Fibroblast of pulmonary artery (primary cell): Measurements from ENCODE around the gene OSBPL6.
A peak's percentile ranks its signal among the peaks of the same experiment; 100 is the strongest.
"Not testable (repeated sequence)": the region's sequence is repeated elsewhere in the genome, so short reads cannot be mapped to it uniquely, and the experiment has no call there.

Source experiments
- DNase-seq: peaks from one replicate; pipeline ENCODE4 v3.0.0-alpha.2; 2010; ENCODE audit warnings: low read depth
- H3K4me3 ChIP-seq: replicated peaks from 2 replicates; pipeline ENCODE4 v1.5.1; 2011; ENCODE audit warnings: low read depth, mild to moderate bottlenecking, control low read depth, low read length, moderate library complexity
- CTCF ChIP-seq: IDR thresholded peaks from 2 replicates; pipeline ENCODE4 v1.5.1; 2011; ENCODE audit warnings: mild to moderate bottlenecking, control low read depth, low read length, inconsistent platforms; ENCODE audit errors: missing control alignments

The OSBPL6 gene

GRCh38 chr2:178419123-178419522, 224.8 kb downstream of the OSBPL6 start:
- TF ChIP-seq CTCF: peak; percentile 45
- DNase-seq: peak; percentile 59
- H3K4me3 ChIP-seq: no peak overlapping the region

GRCh38 chr2:178420463-178420999, 226.2 kb downstream of the OSBPL6 start:
- no peak for DNase-seq
- no peak for TF ChIP-seq CTCF
- H3K4me3 ChIP-seq: no peak overlapping the region

GRCh38 chr2:178422097-178422496, 227.8 kb downstream of the OSBPL6 start:
- TF ChIP-seq CTCF: no peak
- DNase-seq: no peak
- H3K4me3 ChIP-seq: no peak overlapping the region

GRCh38 chr2:178423746-178424145, 229.4 kb downstream of the OSBPL6 start:
- DNase-seq, H3K4me3 ChIP-seq: not testable (repeated sequence)

GRCh38 chr2:178425255-178425827, 231.0 kb downstream of the OSBPL6 start:
- TF ChIP-seq CTCF: no peak
- DNase-seq: no peak
- no peak overlapping the region for H3K4me3 ChIP-seq

- DNase-seq: peak; percentile 29
- no peak overlapping the region for H3K4me3 ChIP-seq
- no peak for TF ChIP-seq CTCF
Measured at GRCh38 chr2:178426388-178426787, 232.1 kb downstream of the OSBPL6 start.

- TF ChIP-seq CTCF: no peak
- no peak for DNase-seq
- no peak overlapping the region for H3K4me3 ChIP-seq
Measured at GRCh38 chr2:178427458-178427857, 233.1 kb downstream of the OSBPL6 start.
